Activated CD8-positive, alpha-beta memory T cell treated with anti-CD3 and anti-CD28 coated beads, Interleukin-2, amount 50 U/mL, for 48 hours (primary cell): ENCODE measurements around the gene RAPGEF6.
"Not testable (repeated sequence)": the region's sequence is repeated elsewhere in the genome, so short reads cannot be mapped to it uniquely, and the experiment has no call there.

Experiments used
- DNase-seq: peaks from one replicate; pipeline ENCODE4 v3.0.0-alpha.2; 2020

RAPGEF6 gene, protein sequence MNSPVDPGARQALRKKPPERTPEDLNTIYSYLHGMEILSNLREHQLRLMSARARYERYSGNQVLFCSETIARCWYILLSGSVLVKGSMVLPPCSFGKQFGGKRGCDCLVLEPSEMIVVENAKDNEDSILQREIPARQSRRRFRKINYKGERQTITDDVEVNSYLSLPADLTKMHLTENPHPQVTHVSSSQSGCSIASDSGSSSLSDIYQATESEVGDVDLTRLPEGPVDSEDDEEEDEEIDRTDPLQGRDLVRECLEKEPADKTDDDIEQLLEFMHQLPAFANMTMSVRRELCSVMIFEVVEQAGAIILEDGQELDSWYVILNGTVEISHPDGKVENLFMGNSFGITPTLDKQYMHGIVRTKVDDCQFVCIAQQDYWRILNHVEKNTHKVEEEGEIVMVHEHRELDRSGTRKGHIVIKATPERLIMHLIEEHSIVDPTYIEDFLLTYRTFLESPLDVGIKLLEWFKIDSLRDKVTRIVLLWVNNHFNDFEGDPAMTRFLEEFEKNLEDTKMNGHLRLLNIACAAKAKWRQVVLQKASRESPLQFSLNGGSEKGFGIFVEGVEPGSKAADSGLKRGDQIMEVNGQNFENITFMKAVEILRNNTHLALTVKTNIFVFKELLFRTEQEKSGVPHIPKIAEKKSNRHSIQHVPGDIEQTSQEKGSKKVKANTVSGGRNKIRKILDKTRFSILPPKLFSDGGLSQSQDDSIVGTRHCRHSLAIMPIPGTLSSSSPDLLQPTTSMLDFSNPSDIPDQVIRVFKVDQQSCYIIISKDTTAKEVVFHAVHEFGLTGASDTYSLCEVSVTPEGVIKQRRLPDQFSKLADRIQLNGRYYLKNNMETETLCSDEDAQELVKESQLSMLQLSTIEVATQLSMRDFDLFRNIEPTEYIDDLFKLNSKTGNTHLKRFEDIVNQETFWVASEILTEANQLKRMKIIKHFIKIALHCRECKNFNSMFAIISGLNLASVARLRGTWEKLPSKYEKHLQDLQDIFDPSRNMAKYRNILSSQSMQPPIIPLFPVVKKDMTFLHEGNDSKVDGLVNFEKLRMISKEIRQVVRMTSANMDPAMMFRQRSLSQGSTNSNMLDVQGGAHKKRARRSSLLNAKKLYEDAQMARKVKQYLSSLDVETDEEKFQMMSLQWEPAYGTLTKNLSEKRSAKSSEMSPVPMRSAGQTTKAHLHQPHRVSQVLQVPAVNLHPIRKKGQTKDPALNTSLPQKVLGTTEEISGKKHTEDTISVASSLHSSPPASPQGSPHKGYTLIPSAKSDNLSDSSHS (N-terminal part only)

DNA sequence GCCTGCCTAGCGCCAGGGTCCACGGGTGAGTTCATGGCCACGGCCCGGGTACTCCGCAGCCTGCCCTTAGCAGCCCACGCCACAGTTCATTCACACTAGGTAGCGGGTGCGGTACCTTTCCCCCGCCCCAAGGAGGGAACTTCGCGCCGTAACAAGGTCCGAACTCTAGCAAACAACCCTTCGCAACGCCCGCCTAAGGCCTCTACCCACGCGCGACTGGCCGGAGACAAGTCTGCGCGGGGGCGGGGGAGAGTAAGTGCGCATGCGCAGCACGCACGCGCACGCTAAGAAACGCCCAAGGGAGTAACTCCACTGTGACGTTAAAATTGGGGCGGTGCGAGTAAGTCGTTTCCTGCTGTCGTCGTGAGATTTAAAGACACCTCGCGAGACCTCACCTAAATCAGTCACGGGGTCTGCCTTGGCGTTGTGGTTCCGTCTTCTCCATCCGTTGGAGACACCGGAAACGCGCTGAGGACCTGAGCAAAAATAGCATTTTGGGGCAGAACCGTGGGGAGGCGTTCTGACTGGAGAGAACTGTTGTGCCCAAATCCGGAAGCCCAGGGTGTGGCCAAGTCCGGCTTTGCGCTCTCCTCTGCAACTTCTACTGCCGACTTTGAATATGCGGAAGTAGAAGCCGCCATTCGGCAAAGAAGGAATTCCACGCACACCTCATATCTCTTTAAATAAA lies at the start of gene RAPGEF6:
Gene RAPGEF6 (minus strand): TSS at position 234 of the 688 bp plus-strand sequence. CDS start 199 bp downstream, at position 35.
- DNase-seq = peak; percentile 96

DNA sequence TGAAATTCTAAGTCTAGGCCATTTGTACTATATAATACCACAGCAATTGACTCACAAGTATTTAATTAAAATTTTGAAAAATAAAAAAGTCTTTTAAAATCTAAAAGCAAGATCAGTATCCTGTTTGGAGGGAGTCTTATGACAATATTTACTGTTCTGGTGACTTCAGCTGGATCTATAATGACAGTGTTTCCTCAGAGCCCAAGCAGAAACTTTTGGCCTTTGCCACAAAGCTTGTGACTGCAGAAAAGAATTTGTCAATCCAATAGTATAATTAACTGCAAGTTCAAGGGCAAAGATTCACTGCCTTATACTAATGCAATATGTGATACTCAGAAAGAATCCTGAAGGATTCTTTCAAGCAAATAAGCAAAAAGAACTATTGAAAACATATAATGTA lies 49.6 kb upstream of the RAPGEF6 start:
- no peak for DNase-seq

DNA sequence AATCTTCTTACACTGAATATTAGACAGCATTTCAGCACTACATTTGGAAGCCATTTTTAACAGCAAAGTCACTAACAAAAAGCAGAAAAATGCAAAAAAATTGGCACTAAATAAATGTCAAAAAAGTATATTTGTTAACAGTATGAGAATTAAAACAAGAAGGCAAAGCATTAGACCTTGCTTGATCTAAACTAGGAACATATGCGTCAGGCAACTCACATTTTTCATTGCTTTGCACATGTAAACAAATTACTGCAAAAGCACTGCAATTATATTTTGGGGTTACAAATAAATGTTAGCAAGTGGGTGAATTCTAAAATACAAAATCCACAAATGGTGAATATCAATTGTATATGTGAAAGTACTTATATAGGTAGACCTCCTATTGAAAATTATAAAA lies 49.0 kb upstream of the RAPGEF6 start:
- DNase-seq = no peak

DNA sequence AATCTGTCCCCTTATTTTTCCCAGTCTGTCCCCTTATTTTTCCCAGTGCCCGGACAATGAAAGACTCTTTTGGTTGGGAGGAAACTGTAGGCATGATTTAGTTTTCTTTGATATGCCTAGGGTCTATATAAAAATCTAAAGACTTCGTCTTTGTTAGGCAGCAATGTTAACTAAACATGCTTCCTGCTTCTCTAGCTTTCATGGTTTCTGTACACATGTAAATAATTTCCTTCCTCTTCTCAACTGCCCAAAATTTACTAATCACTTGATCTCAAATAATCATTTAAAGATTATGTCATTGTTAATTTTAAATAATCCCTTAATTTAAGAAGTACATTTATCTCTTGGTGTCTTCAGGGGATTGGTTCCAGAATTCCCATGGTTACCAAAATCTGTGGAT lies 47.8 kb upstream of the RAPGEF6 start:
- no peak for DNase-seq

DNA sequence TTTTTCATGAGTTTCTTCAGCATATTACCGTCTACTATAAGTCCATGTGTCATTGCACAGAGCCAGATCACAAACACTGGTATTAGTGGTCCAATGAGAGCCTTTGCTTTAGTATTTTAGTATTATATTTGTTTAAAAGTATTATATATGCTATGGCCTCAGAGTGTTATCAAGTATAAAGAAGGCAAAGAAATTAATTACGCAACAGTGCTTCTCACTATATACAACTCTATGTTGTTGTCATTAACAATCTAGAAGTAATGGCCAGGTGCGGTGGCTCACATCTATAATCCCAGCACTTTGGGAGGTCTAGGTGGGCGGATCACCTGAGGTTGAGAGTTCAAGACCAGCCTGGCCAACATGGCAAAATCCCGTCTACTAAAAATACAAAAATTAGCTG lies 47.1 kb upstream of the RAPGEF6 start:
- no peak for DNase-seq

DNA sequence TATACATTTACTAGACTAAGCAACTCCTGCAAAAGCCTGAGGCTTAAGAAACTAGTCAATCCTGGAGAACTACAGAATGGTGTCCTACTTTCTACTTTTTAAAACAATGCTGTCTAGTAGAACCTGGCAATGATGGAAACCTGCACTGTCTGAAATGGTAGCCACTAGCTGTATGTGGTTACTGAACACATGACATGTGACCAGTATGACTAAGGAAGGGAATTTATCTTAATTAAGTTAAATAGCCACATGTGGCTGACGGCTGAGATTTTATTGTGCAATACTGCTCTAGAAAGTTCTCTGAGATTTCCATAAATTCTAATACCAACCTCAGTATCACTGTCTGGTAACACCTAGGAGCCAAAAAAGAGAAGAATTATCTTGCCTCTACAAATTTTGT lies 44.9 kb upstream of the RAPGEF6 start:
- no peak for DNase-seq

DNA sequence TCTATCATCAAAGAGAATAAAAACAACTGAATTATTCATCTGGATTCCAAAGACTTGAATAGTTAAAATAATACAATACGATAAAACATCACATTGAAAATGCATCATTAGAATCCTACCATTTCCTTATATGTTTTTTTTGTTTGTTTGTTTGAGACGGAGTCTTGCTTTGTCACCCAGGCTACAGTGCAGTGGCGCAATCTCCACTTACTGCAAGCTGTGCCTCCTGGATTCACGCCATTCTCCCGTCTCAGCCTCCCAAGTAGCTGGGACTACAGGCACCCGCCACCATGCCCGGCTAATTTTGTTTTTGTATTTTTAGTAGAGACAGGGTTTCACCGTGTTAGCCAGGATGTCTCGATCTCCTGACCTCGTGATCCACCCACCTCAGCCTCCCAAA lies 43.2 kb upstream of the RAPGEF6 start:
- not testable (repeated sequence) for DNase-seq

DNA sequence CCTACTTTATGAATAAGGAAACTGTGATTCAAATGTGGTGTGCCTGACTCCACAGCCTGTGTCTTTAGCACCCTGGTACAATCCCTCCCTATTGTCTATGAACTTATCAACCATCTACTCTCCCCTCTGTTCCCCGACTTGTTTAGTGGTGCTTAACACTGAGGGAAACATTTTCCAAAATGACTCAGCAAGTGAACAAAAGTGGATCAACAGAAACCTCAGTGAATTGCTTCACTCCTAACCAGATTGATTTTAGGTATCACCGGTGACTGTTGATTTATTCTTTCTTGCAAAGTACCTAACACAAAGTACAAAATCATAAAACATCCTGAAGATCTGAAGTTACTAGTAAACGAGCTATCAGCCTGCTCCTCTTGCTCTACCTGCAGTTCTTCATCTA lies 42.1 kb upstream of the RAPGEF6 start:
- no peak for DNase-seq

DNA sequence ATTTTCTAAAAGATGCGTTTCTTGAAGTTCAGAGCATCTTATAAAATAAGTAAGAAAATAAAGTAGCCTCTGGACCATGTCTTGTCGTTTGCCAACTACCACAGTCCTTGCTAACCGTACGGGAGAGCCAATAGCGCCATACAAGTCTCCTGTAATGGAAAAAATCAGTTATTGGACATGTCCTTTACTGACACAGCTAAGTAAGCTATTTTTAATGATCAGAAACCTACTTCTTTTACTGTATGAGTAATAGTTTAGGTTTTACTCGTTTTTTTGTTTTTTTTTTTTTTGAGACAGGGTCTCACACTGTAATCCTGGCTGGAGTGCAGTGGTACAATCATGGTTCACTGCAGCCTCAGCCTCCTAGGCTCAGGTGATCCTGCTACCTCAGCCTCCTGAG lies 37.7 kb upstream of the RAPGEF6 start:
- no peak for DNase-seq

DNA sequence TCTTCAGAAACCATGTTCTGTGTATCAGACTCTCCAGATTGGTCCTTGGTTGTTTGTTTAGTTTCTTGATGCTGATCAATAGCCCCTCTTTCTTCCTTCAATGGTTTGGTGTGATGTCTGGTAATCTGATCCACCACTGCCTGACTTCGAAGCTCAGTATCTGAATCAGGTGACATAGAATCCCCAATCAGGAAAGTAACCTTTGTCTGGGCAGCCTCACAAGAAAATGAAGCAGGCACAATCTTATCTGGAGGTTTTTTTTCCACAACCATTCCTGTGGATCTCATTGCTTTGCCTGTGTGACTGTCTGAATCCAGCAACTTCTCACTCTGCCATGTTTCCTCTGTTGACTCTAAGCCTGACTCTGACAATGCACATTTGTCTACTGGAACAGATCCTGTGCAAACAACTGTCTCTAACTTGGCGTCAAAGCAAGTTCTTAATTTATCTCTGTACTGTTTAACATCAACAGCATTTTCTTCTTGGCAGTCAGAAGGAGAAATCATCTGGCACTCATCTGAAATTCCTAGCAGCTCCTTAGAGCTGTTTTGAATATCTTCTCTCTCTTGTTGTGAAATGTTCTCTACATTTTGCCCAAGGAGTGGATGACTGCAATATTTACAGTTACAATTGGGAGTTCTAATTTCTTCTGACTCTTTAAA lies 37.1 kb upstream of the RAPGEF6 start:
- no peak for DNase-seq

DNA sequence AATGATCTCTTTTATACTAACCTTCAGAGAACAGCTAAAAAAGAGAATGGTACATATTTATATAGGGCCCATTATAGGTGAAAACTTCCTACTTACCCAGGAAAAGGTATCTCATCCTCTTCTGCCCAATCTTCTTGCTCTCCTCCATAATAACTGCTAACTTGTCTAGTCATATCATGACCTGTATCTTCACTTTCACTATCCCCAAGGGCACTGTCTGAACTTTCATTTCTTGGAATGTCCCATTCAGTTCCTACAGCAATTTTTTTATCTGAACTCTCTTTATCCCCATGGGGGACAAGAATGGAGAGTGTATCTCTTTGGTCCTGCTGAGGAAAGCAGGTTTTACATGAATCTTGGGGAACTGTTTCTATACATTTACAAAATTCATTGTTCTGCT lies 36.4 kb upstream of the RAPGEF6 start:
- no peak for DNase-seq

DNA sequence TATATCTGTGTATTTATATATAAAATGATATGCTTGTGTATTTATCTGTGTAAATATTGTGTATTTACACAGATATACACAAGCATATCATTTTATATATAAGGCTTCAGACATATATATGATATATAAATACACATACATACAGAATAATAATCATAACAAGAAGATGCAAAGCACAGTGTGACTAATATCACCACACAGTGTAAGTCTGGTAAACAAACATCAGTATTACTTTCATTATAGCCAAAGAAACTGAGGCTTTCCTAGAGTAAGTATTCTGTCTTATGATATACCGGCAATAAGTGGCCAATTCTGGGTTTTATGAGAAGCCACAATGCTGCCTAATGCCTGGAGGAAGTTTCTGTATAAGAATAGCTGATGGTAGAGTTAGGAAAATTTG lies 29.9 kb upstream of the RAPGEF6 start:
- no peak for DNase-seq

DNA sequence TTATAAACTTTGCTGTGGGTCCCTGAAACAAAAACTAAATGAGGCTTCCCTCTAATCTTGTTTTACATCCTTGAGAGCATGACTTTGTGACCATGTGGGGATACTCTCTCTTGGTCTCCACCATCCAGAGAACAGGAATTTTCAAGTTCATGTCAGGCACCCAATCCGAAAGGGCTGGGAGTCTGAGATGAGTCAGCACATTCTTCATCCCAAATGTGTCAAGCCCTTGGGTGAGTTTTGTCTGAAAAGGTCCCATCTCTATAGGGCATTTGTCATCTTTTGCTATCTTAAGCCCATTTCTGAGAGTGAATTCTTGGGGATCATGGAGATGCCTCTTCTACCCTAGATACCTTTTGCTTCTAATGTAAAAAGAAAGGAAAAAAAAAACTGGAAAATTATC lies 26.9 kb upstream of the RAPGEF6 start:
- no peak for DNase-seq

DNA sequence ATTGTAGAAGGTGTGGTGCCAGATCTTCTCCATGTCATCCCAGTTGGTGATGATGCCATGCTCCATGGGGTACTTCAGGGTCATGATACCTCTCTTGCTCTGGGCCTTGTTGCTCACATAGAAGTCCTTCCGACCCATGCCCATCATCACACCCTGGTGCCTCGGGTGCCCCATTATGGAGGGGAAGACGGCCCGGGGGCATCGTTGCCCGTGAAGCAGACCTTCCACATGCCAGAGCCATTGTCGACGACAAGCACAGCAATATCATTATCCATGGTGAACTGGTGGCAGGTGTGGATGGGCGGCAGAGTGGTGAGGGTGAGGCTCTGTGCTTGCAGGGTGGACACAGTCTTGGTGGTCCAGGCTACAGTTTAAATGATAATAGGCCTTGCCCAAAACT lies 24.8 kb upstream of the RAPGEF6 start:
- no peak for DNase-seq

DNA sequence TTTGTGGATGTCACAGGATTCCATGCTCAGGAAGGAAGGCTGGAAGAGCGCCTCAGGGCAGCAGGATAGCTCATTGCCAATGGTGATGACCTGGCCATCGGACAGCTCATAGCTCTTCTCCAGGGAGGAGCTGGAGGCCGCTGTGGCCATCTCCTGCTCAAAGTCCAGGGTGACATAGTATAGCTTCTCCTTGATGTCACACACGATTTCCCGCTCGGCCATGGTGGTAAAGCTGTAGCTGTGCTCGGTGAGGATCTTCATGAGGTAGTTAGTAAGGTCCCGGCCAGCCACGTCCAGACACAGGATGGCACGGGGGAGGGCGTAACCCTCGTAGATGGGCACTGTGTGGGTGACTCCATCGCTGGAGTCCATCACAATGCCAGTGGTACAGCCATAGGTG lies 24.3 kb upstream of the RAPGEF6 start:
- DNase-seq = no peak

DNA sequence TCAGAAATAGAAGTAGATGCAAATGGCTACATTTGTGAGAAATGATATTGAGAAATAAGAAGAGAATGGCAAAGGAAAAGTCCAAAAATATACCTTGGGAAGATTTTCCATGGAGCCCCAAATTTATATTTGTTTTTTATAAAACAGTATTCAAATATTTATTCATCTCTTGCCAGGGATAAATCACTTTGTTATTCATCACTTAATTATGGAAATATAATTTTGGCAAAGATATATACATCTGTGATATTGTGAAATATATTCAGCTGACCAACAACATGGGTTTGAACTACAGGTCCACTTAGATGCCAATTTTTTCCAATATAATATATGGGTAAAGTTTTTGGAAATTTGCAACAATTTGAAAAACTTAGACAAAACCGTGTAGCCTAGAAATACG lies 19.7 kb upstream of the RAPGEF6 start:
- DNase-seq = no peak

DNA sequence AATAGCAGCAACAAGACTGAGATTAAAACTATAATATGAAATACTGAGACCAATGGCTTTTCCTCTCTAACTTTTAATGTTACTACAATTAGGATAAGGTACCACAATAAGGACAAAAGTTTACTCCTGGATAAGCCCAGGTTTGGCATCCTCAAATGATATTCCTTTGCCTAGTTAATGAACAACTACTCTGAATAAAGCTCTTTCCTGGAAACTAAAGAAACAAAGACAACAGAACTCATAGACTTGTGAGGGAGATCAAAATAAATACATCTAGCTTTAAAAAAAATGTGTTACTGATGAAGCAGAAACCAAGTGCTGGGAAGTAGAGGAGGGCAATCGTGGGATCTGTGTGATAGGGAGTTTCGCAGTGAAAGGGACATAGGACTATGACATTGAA lies 19.3 kb upstream of the RAPGEF6 start:
- DNase-seq = no peak

DNA sequence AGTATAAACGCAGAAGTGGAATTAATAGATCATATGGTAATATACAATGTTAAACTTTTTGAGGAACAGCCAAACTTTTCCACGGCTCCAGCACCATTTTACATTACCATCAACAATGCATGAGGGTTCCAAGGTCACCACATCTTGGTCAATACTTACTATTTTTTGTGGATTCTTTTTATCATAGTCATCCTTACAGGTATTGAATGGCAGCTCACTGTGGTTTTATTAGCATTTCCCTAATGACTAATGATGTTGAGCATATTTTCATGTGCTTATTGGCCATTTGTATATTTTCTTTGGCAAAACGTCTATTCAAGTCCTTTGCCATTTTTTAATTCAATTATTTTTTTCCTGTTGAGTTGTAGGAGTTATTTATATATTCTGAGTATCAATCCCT lies 14.1 kb upstream of the RAPGEF6 start:
- no peak for DNase-seq

DNA sequence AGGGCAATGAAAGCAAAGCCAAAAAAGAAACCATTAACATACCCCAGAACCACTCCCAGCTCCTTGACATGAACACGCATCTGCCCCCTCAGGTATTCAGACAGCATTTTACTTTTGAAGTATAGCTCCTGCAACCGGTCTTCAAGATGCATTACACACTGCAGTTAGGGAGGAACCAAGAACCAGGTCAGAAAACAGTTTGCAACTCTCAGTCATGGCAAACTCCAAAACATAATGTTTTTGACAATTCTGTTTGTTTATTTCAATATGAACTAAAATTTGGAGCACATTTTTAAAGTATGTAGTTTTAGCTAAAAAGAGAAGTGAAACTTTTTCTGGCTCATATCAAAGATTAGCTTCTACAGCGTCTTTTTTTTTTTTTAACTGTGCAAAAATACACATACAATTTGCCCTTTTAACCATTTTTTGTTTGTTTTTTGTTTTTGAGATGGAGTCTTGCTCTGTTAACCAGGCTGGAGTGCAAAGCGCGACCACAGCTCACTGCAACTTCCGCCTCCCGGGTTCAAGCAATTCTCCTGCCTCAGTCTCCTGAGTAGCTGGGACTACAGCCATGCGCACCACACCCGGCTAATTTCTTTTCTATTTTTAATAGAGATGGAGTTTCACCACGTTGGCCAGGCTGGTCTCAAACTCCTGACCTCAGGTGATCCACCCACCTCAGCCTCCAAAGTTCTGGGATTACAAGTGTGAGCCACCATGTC lies 12.2 kb upstream of the RAPGEF6 start:
- DNase-seq = no peak

DNA sequence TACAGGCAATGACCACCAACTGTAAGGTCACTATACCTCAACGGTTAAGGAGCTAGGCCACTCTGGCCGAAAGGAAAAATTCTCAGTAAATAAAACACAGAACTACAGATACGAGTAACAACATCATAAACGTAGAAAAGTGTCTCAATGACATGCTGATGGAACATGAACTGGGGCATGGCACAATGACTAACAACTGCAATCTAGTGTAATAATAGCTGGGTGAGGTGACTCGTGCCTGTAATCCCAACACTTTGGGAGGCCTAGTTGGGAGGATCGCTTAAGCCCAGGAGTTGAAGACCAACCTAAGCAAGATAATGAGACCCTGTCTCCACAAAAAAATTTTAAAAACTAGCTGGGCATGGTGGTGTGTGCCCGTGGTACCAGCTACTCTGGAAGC lies 9.8 kb upstream of the RAPGEF6 start:
- no peak for DNase-seq

DNA sequence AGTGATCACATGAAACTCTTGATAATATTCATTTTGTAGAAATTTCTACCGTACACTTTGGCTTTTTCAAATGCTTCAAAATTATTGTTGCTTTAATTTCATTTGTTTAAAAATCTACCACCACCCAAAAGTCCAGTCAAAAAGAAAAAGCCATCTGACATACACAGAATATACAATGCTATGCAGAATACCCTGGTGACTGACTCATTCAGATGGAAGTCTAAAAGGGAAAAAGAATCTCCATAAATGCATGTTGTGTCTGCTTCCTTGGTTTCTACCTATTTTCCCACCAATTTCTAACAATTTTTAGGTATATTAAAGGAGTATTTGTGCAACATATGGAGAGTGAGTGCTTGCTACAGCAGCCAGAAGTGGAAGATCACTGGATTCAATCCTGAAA lies 9.3 kb upstream of the RAPGEF6 start:
- DNase-seq = no peak

DNA sequence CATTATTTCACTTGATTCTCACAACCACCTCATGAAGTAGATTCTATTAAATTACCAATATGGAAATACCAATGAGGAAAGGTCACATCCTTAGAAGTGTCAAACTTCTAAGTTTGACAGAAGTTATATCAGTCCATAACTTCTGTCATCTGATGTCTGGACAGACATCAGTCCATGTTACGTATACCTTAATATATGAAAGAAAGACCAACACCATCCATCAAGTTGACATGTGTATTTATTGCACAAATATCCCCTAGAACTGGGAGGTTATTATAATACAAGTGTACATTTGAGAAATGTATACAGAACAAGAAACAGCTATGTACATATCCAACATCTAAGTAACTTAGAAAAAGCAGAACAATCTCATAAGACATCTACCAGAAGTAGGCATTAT lies 6.5 kb upstream of the RAPGEF6 start:
- DNase-seq = no peak
